HCT116 (cell line): ENCODE measurements around the gene ABCA3. TPM values are rescaled to one million over a fixed set of nuclear protein-coding genes. Genes with fewer than 3 reads are reported as not detected.

Experiments
- ATAC-seq: fragments of 200-7000 bp; cut with Tn5 transposase; 2 replicates; pipeline ENCODE4 v1.9.1; 2020; ENCODE audit warnings: mild to moderate bottlenecking, moderate library complexity
- BruUV-seq: library from RNA; stranded (reverse); fragments of 400-500 nt; replicated peaks from 2 replicates; lab custom pipeline; 2021; lab: Mats Ljungman, UMichigan
- CTCF ChIA-PET: fragments of 300-600 bp; sonication (Branson Sonifier 250); formaldehyde crosslinking; loops from one replicate; lab custom pipeline; 2021; ENCODE audit warnings: antibody characterized with exemption; lab: Charles Lee
- POLR2A ChIA-PET: fragments of 300-600, 350-600 bp; sonication (Branson Sonifier 250); formaldehyde crosslinking; loops from one replicate; lab custom pipeline; 2021; ENCODE audit warnings: antibody characterized with exemption; lab: Charles Lee
- RAD21 ChIA-PET, 2 experiments: fragments of 300-600 bp; sonication (Branson Sonifier 250); formaldehyde crosslinking; loops; one replicate each; lab custom pipeline; 2023; ENCODE audit warnings: low total read pairs in 2 of 2; ENCODE audit not compliant: uncharacterized antibody in 2 of 2, unreplicated experiment in 2 of 2, low non-redundant PET in 1 of 2; lab: Charles Lee
- DNase-seq: peaks from one replicate; pipeline ENCODE4 v3.0.0-alpha.2; 2010; ENCODE audit warnings: low read depth, low spot score
- H2AFZ ChIP-seq: fragments of 200-600 bp; shearing (Covaris generic), sonication (generic); 2 replicates; pipeline ENCODE4 v1.6.1; 2017; ENCODE audit warnings: low read depth, mixed run types, mixed read lengths, antibody characterized with exemption, low read length; ENCODE audit not compliant: poor library complexity, severe bottlenecking
- H3K27ac ChIP-seq: 2 replicates; pipeline ENCODE4 v1.5.1; 2012; ENCODE audit warnings: low read depth, low read length
- H3K27me3 ChIP-seq: fragments of 200-600 bp; sonication (generic); 2 replicates; pipeline ENCODE4 v1.6.1; 2016; ENCODE audit warnings: mixed run types, low read length, mixed read lengths; ENCODE audit not compliant: insufficient read depth
- H3K36me3 ChIP-seq, 2 experiments: fragments of 200-500 bp in 1 of 2; fragments of 200-600 bp in 1 of 2; sonication (Bioruptor generic) in 1 of 2; sonication (generic) in 1 of 2; 2 replicates each; pipeline versions ENCODE4 v1.5.1 to v1.6.1; 2014 to 2016; ENCODE audit warnings: low read length in 2 of 2, inconsistent platforms in 1 of 2, mixed read lengths in 1 of 2, mixed run types in 1 of 2; ENCODE audit not compliant: insufficient read depth in 2 of 2, control insufficient read depth in 1 of 2
- H3K4me1 ChIP-seq, 2 experiments: fragments of 200-600 bp in 1 of 2; sonication (generic) in 1 of 2; 2 replicates each; pipeline versions ENCODE4 v1.5.1 to v1.6.1; 2012 to 2017; ENCODE audit warnings: low read length in 2 of 2, inconsistent platforms in 1 of 2, mild to moderate bottlenecking in 1 of 2, mixed read lengths in 1 of 2, mixed run types in 1 of 2, moderate library complexity in 1 of 2; ENCODE audit not compliant: insufficient read depth in 2 of 2, control insufficient read depth in 1 of 2
- H3K4me2 ChIP-seq: fragments of 200-600 bp; sonication (generic); 2 replicates; pipeline ENCODE4 v1.6.1; 2017; ENCODE audit warnings: mixed run types, low read length, mixed read lengths
- H3K4me3 ChIP-seq, 2 experiments: fragments of 200-600 bp in 1 of 2; sonication (generic) in 1 of 2; replicated peaks in 1 of 2; 2 replicates each; pipeline ENCODE4 v1.5.1; 2011 to 2016; ENCODE audit warnings: low read length in 2 of 2, control low read depth in 1 of 2, low read depth in 1 of 2, mild to moderate bottlenecking in 1 of 2, mixed read lengths in 1 of 2, mixed run types in 1 of 2
- H3K79me2 ChIP-seq: fragments of 200-600 bp; sonication (generic); 2 replicates; pipeline ENCODE4 v1.6.1; 2017; ENCODE audit warnings: mild to moderate bottlenecking, mixed run types, low read length, moderate library complexity, mixed read lengths; ENCODE audit not compliant: insufficient read depth
- H3K9ac ChIP-seq: fragments of 200-600 bp; sonication (generic); 2 replicates; pipeline ENCODE4 v1.6.1; 2016; ENCODE audit warnings: low read length, mixed read lengths
- H3K9me2 ChIP-seq: fragments of 200-600 bp; sonication (generic), shearing (Covaris generic); 2 replicates; pipeline ENCODE4 v1.6.1; 2017; ENCODE audit warnings: mixed run types, mild to moderate bottlenecking, moderate library complexity; ENCODE audit not compliant: insufficient read depth
- H3K9me3 ChIP-seq, 2 experiments: fragments of 200-500 bp in 1 of 2; fragments of 200-600 bp in 1 of 2; sonication (Bioruptor generic) in 1 of 2; sonication (generic) in 1 of 2; 2 replicates each; pipeline ENCODE4 v1.6.1; 2014 to 2017; ENCODE audit warnings: low read length in 2 of 2, mixed read lengths in 2 of 2, inconsistent platforms in 1 of 2, low read depth in 1 of 2, mild to moderate bottlenecking in 1 of 2, mixed run types in 1 of 2, moderate library complexity in 1 of 2; ENCODE audit not compliant: control insufficient read depth in 1 of 2, insufficient read depth in 1 of 2
- H4K20me1 ChIP-seq: fragments of 200-600 bp; sonication (generic), shearing (Covaris generic); 2 replicates; pipeline ENCODE4 v1.6.1; 2017; ENCODE audit warnings: mixed run types, mild to moderate bottlenecking, moderate library complexity; ENCODE audit not compliant: insufficient read depth
- CEBPB ChIP-seq: IDR thresholded peaks from 2 replicates; pipeline ENCODE4 v1.6.1; 2012; ENCODE audit warnings: low read depth
- EZH2 ChIP-seq: fragments of 200-600 bp; sonication (generic); IDR thresholded peaks from 2 replicates; pipeline ENCODE4 v1.6.1; 2017; ENCODE audit warnings: antibody characterized with exemption, mixed run types
- SRF ChIP-seq: IDR thresholded peaks from 2 replicates; pipeline ENCODE4 v1.6.1; 2012; ENCODE audit warnings: low read depth
- TCF7L2 ChIP-seq: IDR thresholded peaks from 2 replicates; pipeline ENCODE4 v1.7.0; 2011; ENCODE audit warnings: borderline replicate concordance, inconsistent platforms; ENCODE audit not compliant: insufficient read depth, insufficient read length; ENCODE audit errors: extremely low read depth
- ZNF274 ChIP-seq: fragments of 200-500 bp; sonication (Bioruptor generic); IDR thresholded peaks from 2 replicates; pipeline ENCODE4 v1.6.1; 2014; ENCODE audit warnings: mild to moderate bottlenecking, low read depth, low read length, inconsistent platforms
- intact Hi-C: fragments of 100-400 bp; cut with micrococcal nuclease; formaldehyde crosslinking; loops from 2 replicates; pipeline ENCODE4 v1.10.0; 2022
- total RNA-seq: library from RNA; stranded (reverse); gene quantifications from one replicate; pipeline ENCODE4 v1.2.1, GENCODE V29; 2021; ENCODE audit not compliant: unreplicated experiment
- TF ChIP-seq, protein P1 (sequence below), 3 experiments: fragments of 200-600 bp in 1 of 3; sonication (generic) in 1 of 3; IDR thresholded peaks in 2 of 3; conservative IDR thresholded peaks in 1 of 3; 2 replicates each; pipeline ENCODE4 v1.5.1; 2012 to 2017; ENCODE audit warnings: low read depth in 2 of 3, low read length in 2 of 3, antibody characterized with exemption in 1 of 3, borderline replicate concordance in 1 of 3, control low read depth in 1 of 3, mild to moderate bottlenecking in 1 of 3, mixed read lengths in 1 of 3, mixed run types in 1 of 3, moderate library complexity in 1 of 3; ENCODE audit not compliant: insufficient read depth in 1 of 3

ABCA3 gene
- total RNA-seq, 1 experiment from 2014 or later, result 5.4 TPM

DNA sequence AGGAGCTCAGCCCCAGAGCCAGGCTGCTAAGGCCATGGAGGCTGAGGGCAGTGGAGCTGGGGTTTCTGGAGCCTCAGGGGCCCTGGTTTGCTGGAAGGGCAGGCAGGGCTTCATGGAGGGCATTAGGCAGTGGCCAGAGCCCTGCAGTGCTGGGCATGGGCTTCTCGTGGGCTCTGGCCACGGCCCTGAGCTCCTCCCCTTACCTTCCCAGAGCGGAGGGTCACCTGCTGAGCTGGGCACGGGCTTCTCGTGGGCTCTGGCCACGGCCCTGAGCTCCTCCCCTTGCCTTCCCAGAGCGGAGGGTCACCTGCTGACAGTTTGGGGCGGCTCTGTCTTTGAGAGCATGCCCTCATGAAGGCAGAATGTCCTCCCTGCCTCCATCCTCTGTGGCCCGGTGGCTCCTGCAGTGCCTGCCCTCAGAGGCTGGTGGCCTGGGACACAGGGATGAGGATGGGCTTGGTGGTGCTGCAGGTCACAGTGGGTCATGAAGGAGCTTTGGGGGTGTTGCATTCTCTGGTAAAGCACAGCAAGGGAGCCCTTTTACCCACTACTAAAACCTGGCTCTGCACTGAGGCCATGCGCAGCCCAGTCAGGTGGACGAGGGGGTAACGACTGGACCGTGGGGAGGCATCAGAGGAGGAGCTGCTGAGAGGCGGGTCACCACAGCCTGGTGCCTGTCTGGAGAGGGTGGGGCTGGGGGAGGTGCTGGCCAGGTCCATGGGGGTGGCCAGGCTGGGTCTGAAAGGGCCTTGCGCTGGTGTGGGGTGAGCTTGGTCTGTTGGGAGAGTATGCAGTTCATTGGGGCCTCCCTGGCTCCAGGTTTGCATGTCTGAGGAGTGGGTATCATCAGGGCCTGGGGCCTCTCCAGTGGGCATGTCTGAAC lies 69.7 kb downstream of the ABCA3 start:
- no peak overlapping the region; the same call in 1 of the 2 replicates for H3K27ac ChIP-seq
- H3K4me3 ChIP-seq, result no peak overlapping the region
- H2AFZ ChIP-seq, result no peak overlapping the region
- DNase-seq (no peak), ATAC-seq (no peak)
- no peaks in the 10 kb centered on the region for H3K27me3 ChIP-seq
- no peak overlapping the region for H3K9ac ChIP-seq
- peaks cover 7% of the 10 kb centered on the region; the same call in 1 of the 2 replicates for H4K20me1 ChIP-seq
- RAD21 ChIA-PET, result no interaction called here
- CTCF ChIA-PET, result interaction anchor here (1.9 kb wide), 1 partner anchor 230 kb away, joined by 5 read pairs; no protein-coding TSS in a partner anchor
- POLR2A ChIA-PET, result no interaction called here
- H3K9me2 ChIP-seq, result no peaks in the 10 kb centered on the region
- peaks cover 0 to 3% of the 10 kb centered on the region in 2 experiments; a peak in 1 of 4 replicates for H3K36me3 ChIP-seq
- H3K79me2 ChIP-seq, result peaks cover 27% of the 10 kb centered on the region
- BruUV-seq, result no TSS peak
- H3K9me3 ChIP-seq, result no peaks in the 10 kb centered on the region
- H3K4me1 ChIP-seq, result peaks cover 13 to 20% of the 10 kb centered on the region in 2 experiments; a peak in 3 of 4 replicates
- intact Hi-C loops, result no loop called here
- no peak overlapping the region for H3K4me2 ChIP-seq
- TF ChIP-seq SRF (no peak), CEBPB (no peak), EZH2 (no peak), TCF7L2 (no peak), ZNF274 (no peak)
- TF ChIP-seq, protein P1, sequence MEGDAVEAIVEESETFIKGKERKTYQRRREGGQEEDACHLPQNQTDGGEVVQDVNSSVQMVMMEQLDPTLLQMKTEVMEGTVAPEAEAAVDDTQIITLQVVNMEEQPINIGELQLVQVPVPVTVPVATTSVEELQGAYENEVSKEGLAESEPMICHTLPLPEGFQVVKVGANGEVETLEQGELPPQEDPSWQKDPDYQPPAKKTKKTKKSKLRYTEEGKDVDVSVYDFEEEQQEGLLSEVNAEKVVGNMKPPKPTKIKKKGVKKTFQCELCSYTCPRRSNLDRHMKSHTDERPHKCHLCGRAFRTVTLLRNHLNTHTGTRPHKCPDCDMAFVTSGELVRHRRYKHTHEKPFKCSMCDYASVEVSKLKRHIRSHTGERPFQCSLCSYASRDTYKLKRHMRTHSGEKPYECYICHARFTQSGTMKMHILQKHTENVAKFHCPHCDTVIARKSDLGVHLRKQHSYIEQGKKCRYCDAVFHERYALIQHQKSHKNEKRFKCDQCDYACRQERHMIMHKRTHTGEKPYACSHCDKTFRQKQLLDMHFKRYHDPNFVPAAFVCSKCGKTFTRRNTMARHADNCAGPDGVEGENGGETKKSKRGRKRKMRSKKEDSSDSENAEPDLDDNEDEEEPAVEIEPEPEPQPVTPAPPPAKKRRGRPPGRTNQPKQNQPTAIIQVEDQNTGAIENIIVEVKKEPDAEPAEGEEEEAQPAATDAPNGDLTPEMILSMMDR (IDR thresholded peaks at IDR 0.05 in 2 of 3, conservative IDR thresholded peaks at IDR 0.05 in 1 of 3; ENCODE audit: borderline replicate concordance in 1 of 3, insufficient read depth in 1 of 3, low read depth in 2 of 3, low read length in 2 of 3), result no peak
